Measurements from ENCODE around the gene INTS11.

Gene INTS11

GRCh38 chr1:1343811-1344421 is 19.5 kb upstream of the INTS11 start:
- DNase-seq (ENCODE audit: low read depth), result no peak

GRCh38 chr1:1342584-1343115 is 18.2 kb upstream of the INTS11 start:
- DNase-seq (ENCODE audit: low read depth), result no peak

GRCh38 chr1:1342061-1342562 is 17.7 kb upstream of the INTS11 start:
- no peak for DNase-seq (ENCODE audit: low read depth)

- DNase-seq (ENCODE audit: low read depth), result no peak
Observed at GRCh38 chr1:1341549-1342021, 17.1 kb upstream of the INTS11 start.

GRCh38 chr1:1340791-1341548 is 16.5 kb upstream of the INTS11 start:
- no peak for DNase-seq (ENCODE audit: low read depth)

GRCh38 chr1:1340185-1340584 is 15.7 kb upstream of the INTS11 start:
- DNase-seq (ENCODE audit: low read depth), result no peak

- DNase-seq (ENCODE audit: low read depth), result no peak
Observed at GRCh38 chr1:1338278-1338677, 13.8 kb upstream of the INTS11 start.

GRCh38 chr1:1337793-1338147 is 13.3 kb upstream of the INTS11 start:
- no peak for DNase-seq (ENCODE audit: low read depth)

GRCh38 chr1:1336931-1337792 is 12.7 kb upstream of the INTS11 start:
- no peak for DNase-seq (ENCODE audit: low read depth)

- no peak for DNase-seq (ENCODE audit: low read depth)
Observed at GRCh38 chr1:1336446-1336845, 12.0 kb upstream of the INTS11 start.

GRCh38 chr1:1335792-1336248 is 11.4 kb upstream of the INTS11 start:
- DNase-seq (ENCODE audit: low read depth), result no peak

GRCh38 chr1:1335283-1335682 is 10.8 kb upstream of the INTS11 start:
- no peak for DNase-seq (ENCODE audit: low read depth)

- no peak for DNase-seq (ENCODE audit: low read depth)
Observed at GRCh38 chr1:1334835-1335234, 10.4 kb upstream of the INTS11 start.

GRCh38 chr1:1333551-1334241 is 9.2 kb upstream of the INTS11 start:
- DNase-seq (ENCODE audit: low read depth), result no peak

- no peak for DNase-seq (ENCODE audit: low read depth)
Observed at GRCh38 chr1:1332774-1333480, 8.5 kb upstream of the INTS11 start.

GRCh38 chr1:1332031-1332755 is 7.7 kb upstream of the INTS11 start:
- no peak for DNase-seq (ENCODE audit: low read depth)

GRCh38 chr1:1331068-1331965 is 6.9 kb upstream of the INTS11 start, which contains the start of gene TAS1R3:
Gene TAS1R3, plus strand, starts transcription at chr1:1331280. Its CDS starts 66 bp downstream, at chr1:1331346.
- DNase-seq (ENCODE audit: low read depth), result peak; percentile 40

GRCh38 chr1:1330366-1331067 is 6.1 kb upstream of the INTS11 start:
- DNase-seq (ENCODE audit: low read depth), result no peak
